Measurements from ENCODE around the gene ATP2C1. TPM values are rescaled to one million over a fixed set of nuclear protein-coding genes. Genes with fewer than 3 reads are reported as not detected.
"Not testable (repeated sequence)": the region's sequence is repeated elsewhere in the genome, so short reads cannot be mapped to it uniquely, and the experiment has no call there.

Gene ATP2C1
- total RNA-seq, 4 donors from 2014 or later = 53.0 to 63.7 (median 60.2) TPM

- TF ChIP-seq POLR2A (IDR thresholded peaks at IDR 0.05) (no peak), CTCF (IDR thresholded peaks at IDR 0.05) (no peak)
- WGBS, 2 donors = 79 to 90% methylated on average over 5 of the region's 5 CpGs
- intact Hi-C loops (cut with DNase I; ENCODE audit: low total_unique reads) = no loop called here
- no peak overlapping the region for H3K4me3 ChIP-seq (ENCODE audit: low read depth, poor library complexity, severe bottlenecking)
- no peak for DNase-seq (ENCODE audit: low spot score in 2 of 2)
Measured at GRCh38 chr3:131036986-131037385, 143.1 kb downstream of the ATP2C1 start.

- TF ChIP-seq CTCF (IDR thresholded peaks at IDR 0.05) (no peak), POLR2A (IDR thresholded peaks at IDR 0.05) (no peak)
- DNase-seq (ENCODE audit: low spot score in 2 of 2) = no peak
- 58 to 62% methylated on average over 2 of the region's 2 CpGs for WGBS, 2 donors
Measured at GRCh38 chr3:131038326-131038725, 144.4 kb downstream of the ATP2C1 start.

GRCh38 chr3:131042271-131042985, 148.5 kb downstream of the ATP2C1 start:
- WGBS, 2 donors = 84 to 90% methylated on average over 9 to 10 of the region's 10 CpGs
- DNase-seq (ENCODE audit: low spot score in 2 of 2); intact Hi-C loops (cut with DNase I; ENCODE audit: low total_unique reads); H3K4me3 ChIP-seq (ENCODE audit: low read depth, poor library complexity, severe bottlenecking): not testable (repeated sequence)

More at GRCh38 chr3:131038326-131038725, 144.4 kb downstream of the ATP2C1 start:
- intact Hi-C loops (cut with DNase I; ENCODE audit: low total_unique reads) = no loop called here
- H3K4me3 ChIP-seq (ENCODE audit: low read depth, poor library complexity, severe bottlenecking) = no peak overlapping the region

GRCh38 chr3:131047582-131047981, 153.7 kb downstream of the ATP2C1 start:
- DNase-seq (ENCODE audit: low spot score in 2 of 2) = no peak
- WGBS, 2 donors = 97 to 100% methylated on average over 2 of the region's 2 CpGs
- H3K4me3 ChIP-seq (ENCODE audit: low read depth, poor library complexity, severe bottlenecking) = no peak overlapping the region
- TF ChIP-seq CTCF (IDR thresholded peaks at IDR 0.05) (no peak), POLR2A (IDR thresholded peaks at IDR 0.05) (no peak)
- intact Hi-C loops (cut with DNase I; ENCODE audit: low total_unique reads) = no loop called here

GRCh38 chr3:131048030-131048429, 154.1 kb downstream of the ATP2C1 start:
- intact Hi-C loops (cut with DNase I; ENCODE audit: low total_unique reads) = no loop called here
- no peak for DNase-seq (ENCODE audit: low spot score in 2 of 2)
- 84 to 92% methylated on average over 7 of the region's 7 CpGs for WGBS, 2 donors
- no peak overlapping the region for H3K4me3 ChIP-seq (ENCODE audit: low read depth, poor library complexity, severe bottlenecking)
- TF ChIP-seq CTCF (IDR thresholded peaks at IDR 0.05) (no peak), POLR2A (IDR thresholded peaks at IDR 0.05) (no peak)

- no peak for TF ChIP-seq CTCF (IDR thresholded peaks at IDR 0.05)
- TF ChIP-seq POLR2A (IDR thresholded peaks at IDR 0.05) = no peak
- intact Hi-C loops (cut with DNase I; ENCODE audit: low total_unique reads) = no loop called here
- DNase-seq (ENCODE audit: low spot score in 2 of 2) = no peak
- no peak overlapping the region for H3K4me3 ChIP-seq (ENCODE audit: low read depth, poor library complexity, severe bottlenecking)
- WGBS, 2 donors = 72 to 78% methylated on average over 3 of the region's 3 CpGs
Measured at GRCh38 chr3:131050001-131050400, 156.1 kb downstream of the ATP2C1 start.

All from lower leg skin (tissue), 4 donors.